HCT116 (cell line): ENCODE data around the gene DNAJC16. TPM values are rescaled to one million over a fixed set of nuclear protein-coding genes. Genes with fewer than 3 reads are reported as not detected.
A peak's percentile ranks its signal among the peaks of the same experiment; 100 is the strongest.

Source experiments
- ATAC-seq: fragments of 200-7000 bp; cut with Tn5 transposase; 2 replicates; pipeline ENCODE4 v1.9.1; 2020; ENCODE audit warnings: mild to moderate bottlenecking, moderate library complexity
- BruUV-seq: library from RNA; stranded (reverse); fragments of 400-500 nt; replicated peaks from 2 replicates; lab custom pipeline; 2021; lab: Mats Ljungman, UMichigan
- CTCF ChIA-PET: fragments of 300-600 bp; sonication (Branson Sonifier 250); formaldehyde crosslinking; loops from one replicate; lab custom pipeline; 2021; ENCODE audit warnings: antibody characterized with exemption; lab: Charles Lee
- POLR2A ChIA-PET: fragments of 300-600, 350-600 bp; sonication (Branson Sonifier 250); formaldehyde crosslinking; loops from one replicate; lab custom pipeline; 2021; ENCODE audit warnings: antibody characterized with exemption; lab: Charles Lee
- RAD21 ChIA-PET, 2 experiments: fragments of 300-600 bp; sonication (Branson Sonifier 250); formaldehyde crosslinking; loops; one replicate each; lab custom pipeline; 2023; ENCODE audit warnings: low total read pairs in 2 of 2; ENCODE audit not compliant: uncharacterized antibody in 2 of 2, unreplicated experiment in 2 of 2, low non-redundant PET in 1 of 2; lab: Charles Lee
- DNase-seq: peaks from one replicate; pipeline ENCODE4 v3.0.0-alpha.2; 2010; ENCODE audit warnings: low read depth, low spot score
- H2AFZ ChIP-seq: fragments of 200-600 bp; shearing (Covaris generic), sonication (generic); 2 replicates; pipeline ENCODE4 v1.6.1; 2017; ENCODE audit warnings: low read depth, mixed run types, mixed read lengths, antibody characterized with exemption, low read length; ENCODE audit not compliant: poor library complexity, severe bottlenecking
- H3K27ac ChIP-seq: 2 replicates; pipeline ENCODE4 v1.5.1; 2012; ENCODE audit warnings: low read depth, low read length
- H3K27me3 ChIP-seq: fragments of 200-600 bp; sonication (generic); 2 replicates; pipeline ENCODE4 v1.6.1; 2016; ENCODE audit warnings: mixed run types, low read length, mixed read lengths; ENCODE audit not compliant: insufficient read depth
- H3K36me3 ChIP-seq, 2 experiments: fragments of 200-500 bp in 1 of 2; fragments of 200-600 bp in 1 of 2; sonication (Bioruptor generic) in 1 of 2; sonication (generic) in 1 of 2; 2 replicates each; pipeline versions ENCODE4 v1.5.1 to v1.6.1; 2014 to 2016; ENCODE audit warnings: low read length in 2 of 2, inconsistent platforms in 1 of 2, mixed read lengths in 1 of 2, mixed run types in 1 of 2; ENCODE audit not compliant: insufficient read depth in 2 of 2, control insufficient read depth in 1 of 2
- H3K4me1 ChIP-seq, 2 experiments: fragments of 200-600 bp in 1 of 2; sonication (generic) in 1 of 2; 2 replicates each; pipeline versions ENCODE4 v1.5.1 to v1.6.1; 2012 to 2017; ENCODE audit warnings: low read length in 2 of 2, inconsistent platforms in 1 of 2, mild to moderate bottlenecking in 1 of 2, mixed read lengths in 1 of 2, mixed run types in 1 of 2, moderate library complexity in 1 of 2; ENCODE audit not compliant: insufficient read depth in 2 of 2, control insufficient read depth in 1 of 2
- H3K4me2 ChIP-seq: fragments of 200-600 bp; sonication (generic); 2 replicates; pipeline ENCODE4 v1.6.1; 2017; ENCODE audit warnings: mixed run types, low read length, mixed read lengths
- H3K4me3 ChIP-seq, 2 experiments: fragments of 200-600 bp in 1 of 2; sonication (generic) in 1 of 2; replicated peaks in 1 of 2; 2 replicates each; pipeline ENCODE4 v1.5.1; 2011 to 2016; ENCODE audit warnings: low read length in 2 of 2, control low read depth in 1 of 2, low read depth in 1 of 2, mild to moderate bottlenecking in 1 of 2, mixed read lengths in 1 of 2, mixed run types in 1 of 2
- H3K79me2 ChIP-seq: fragments of 200-600 bp; sonication (generic); 2 replicates; pipeline ENCODE4 v1.6.1; 2017; ENCODE audit warnings: mild to moderate bottlenecking, mixed run types, low read length, moderate library complexity, mixed read lengths; ENCODE audit not compliant: insufficient read depth
- H3K9ac ChIP-seq: fragments of 200-600 bp; sonication (generic); 2 replicates; pipeline ENCODE4 v1.6.1; 2016; ENCODE audit warnings: low read length, mixed read lengths
- H3K9me2 ChIP-seq: fragments of 200-600 bp; sonication (generic), shearing (Covaris generic); 2 replicates; pipeline ENCODE4 v1.6.1; 2017; ENCODE audit warnings: mixed run types, mild to moderate bottlenecking, moderate library complexity; ENCODE audit not compliant: insufficient read depth
- H3K9me3 ChIP-seq, 2 experiments: fragments of 200-500 bp in 1 of 2; fragments of 200-600 bp in 1 of 2; sonication (Bioruptor generic) in 1 of 2; sonication (generic) in 1 of 2; 2 replicates each; pipeline ENCODE4 v1.6.1; 2014 to 2017; ENCODE audit warnings: low read length in 2 of 2, mixed read lengths in 2 of 2, inconsistent platforms in 1 of 2, low read depth in 1 of 2, mild to moderate bottlenecking in 1 of 2, mixed run types in 1 of 2, moderate library complexity in 1 of 2; ENCODE audit not compliant: control insufficient read depth in 1 of 2, insufficient read depth in 1 of 2
- H4K20me1 ChIP-seq: fragments of 200-600 bp; sonication (generic), shearing (Covaris generic); 2 replicates; pipeline ENCODE4 v1.6.1; 2017; ENCODE audit warnings: mixed run types, mild to moderate bottlenecking, moderate library complexity; ENCODE audit not compliant: insufficient read depth
- CEBPB ChIP-seq: IDR thresholded peaks from 2 replicates; pipeline ENCODE4 v1.6.1; 2012; ENCODE audit warnings: low read depth
- EZH2 ChIP-seq: fragments of 200-600 bp; sonication (generic); IDR thresholded peaks from 2 replicates; pipeline ENCODE4 v1.6.1; 2017; ENCODE audit warnings: antibody characterized with exemption, mixed run types
- JUND ChIP-seq: IDR thresholded peaks from 2 replicates; pipeline ENCODE4 v1.6.1; 2012
- POLR2A ChIP-seq: IDR thresholded peaks from 2 replicates; pipeline ENCODE4 v1.7.0; 2011; ENCODE audit warnings: borderline replicate concordance; ENCODE audit not compliant: insufficient read depth, insufficient read length; ENCODE audit errors: extremely low read depth
- POLR2AphosphoS5 ChIP-seq: IDR thresholded peaks from 2 replicates; pipeline ENCODE4 v1.6.1; 2011; ENCODE audit warnings: mild to moderate bottlenecking, low read depth, low read length, moderate library complexity
- RAD21 ChIP-seq: IDR thresholded peaks from 2 replicates; pipeline ENCODE4 v1.6.1; 2012; ENCODE audit warnings: low read depth, mild to moderate bottlenecking
- TCF7L2 ChIP-seq: IDR thresholded peaks from 2 replicates; pipeline ENCODE4 v1.7.0; 2011; ENCODE audit warnings: borderline replicate concordance, inconsistent platforms; ENCODE audit not compliant: insufficient read depth, insufficient read length; ENCODE audit errors: extremely low read depth
- ZFX ChIP-seq: fragments of 450-650 bp; IDR thresholded peaks from 2 replicates; pipeline ENCODE4 v1.6.1; 2017
- ZNF274 ChIP-seq: fragments of 200-500 bp; sonication (Bioruptor generic); IDR thresholded peaks from 2 replicates; pipeline ENCODE4 v1.6.1; 2014; ENCODE audit warnings: mild to moderate bottlenecking, low read depth, low read length, inconsistent platforms
- intact Hi-C: fragments of 100-400 bp; cut with micrococcal nuclease; formaldehyde crosslinking; loops from 2 replicates; pipeline ENCODE4 v1.10.0; 2022
- total RNA-seq: library from RNA; stranded (reverse); gene quantifications from one replicate; pipeline ENCODE4 v1.2.1, GENCODE V29; 2021; ENCODE audit not compliant: unreplicated experiment
- TF ChIP-seq, protein P1 (sequence below): IDR thresholded peaks from 2 replicates; pipeline ENCODE4 v1.6.1; 2012
- TF ChIP-seq, protein P2 (sequence below), 3 experiments: fragments of 200-600 bp in 1 of 3; sonication (generic) in 1 of 3; IDR thresholded peaks in 2 of 3; conservative IDR thresholded peaks in 1 of 3; 2 replicates each; pipeline ENCODE4 v1.5.1; 2012 to 2017; ENCODE audit warnings: low read depth in 2 of 3, low read length in 2 of 3, antibody characterized with exemption in 1 of 3, borderline replicate concordance in 1 of 3, control low read depth in 1 of 3, mild to moderate bottlenecking in 1 of 3, mixed read lengths in 1 of 3, mixed run types in 1 of 3, moderate library complexity in 1 of 3; ENCODE audit not compliant: insufficient read depth in 1 of 3
- TF ChIP-seq, protein P3 (sequence below): IDR thresholded peaks from 2 replicates; pipeline ENCODE4 v1.6.1; 2012; ENCODE audit warnings: low read depth

DNAJC16 gene
- total RNA-seq, 1 experiment from 2014 or later, result 20.6 TPM

DNA sequence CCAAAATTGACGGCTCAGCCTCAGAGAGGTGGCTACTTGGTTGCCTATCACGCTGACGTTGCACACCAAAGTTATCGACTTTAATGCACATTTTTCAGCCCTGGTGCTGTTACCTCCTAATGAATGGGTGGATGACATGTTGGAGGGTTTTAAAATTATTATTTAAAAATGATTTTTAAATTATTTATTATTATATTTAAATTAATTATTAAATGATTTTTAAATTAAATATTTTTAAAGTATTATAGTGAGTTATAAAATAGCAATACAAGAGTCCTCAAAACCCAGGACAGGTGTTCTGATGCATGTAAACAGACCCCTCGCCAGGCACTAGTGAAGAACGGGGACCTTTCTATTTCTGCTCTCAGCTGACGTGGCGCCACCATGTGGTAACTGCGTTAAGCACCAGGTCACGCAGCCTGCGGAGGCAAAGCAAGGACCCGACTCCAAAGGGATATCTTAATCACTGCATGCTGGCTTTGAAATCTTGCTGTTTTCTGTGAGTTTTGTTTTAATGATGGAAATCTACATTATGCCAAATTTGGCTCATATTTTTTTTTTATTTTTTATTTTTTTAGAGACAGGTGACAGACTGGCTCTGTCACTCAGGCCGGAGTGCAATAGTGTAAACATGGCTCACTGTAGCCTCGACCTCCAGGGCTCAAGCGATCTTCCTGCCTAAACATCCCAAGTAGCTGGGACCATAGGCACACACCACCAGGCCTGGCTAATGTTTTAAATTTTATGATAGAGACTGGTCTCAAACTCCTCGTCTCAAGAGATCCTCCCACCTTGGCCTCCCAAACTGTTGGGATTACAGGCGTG is 25.2 kb upstream of the DNAJC16 start:
- intact Hi-C loops, result loop anchor here (1.0 kb wide), 1 partner anchor 178 kb away; no protein-coding TSS in a partner anchor
- Histone ChIP-seq H2AFZ (no peak overlapping the region), H3K9me3 (no peaks in the 10 kb centered on the region), H3K9me2 (no peaks in the 10 kb centered on the region), H4K20me1 (no peaks in the 10 kb centered on the region), H3K27ac (no peak overlapping the region), H3K4me1 (no peaks in the 10 kb centered on the region), H3K36me3 (no peaks in the 10 kb centered on the region), H3K4me2 (no peak overlapping the region), H3K79me2 (no peaks in the 10 kb centered on the region), H3K9ac (no peak overlapping the region), H3K4me3 (no peak overlapping the region), H3K27me3 (no peaks in the 10 kb centered on the region)
- DNase-seq, result peak; percentile 16
- BruUV-seq, result no TSS peak
- CTCF ChIA-PET, result no interaction called here
- peak; percentile 98 for ATAC-seq
- RAD21 ChIA-PET, result no interaction called here
- TF ChIP-seq ZNF274 (no peak), POLR2AphosphoS5 (no peak), POLR2A (no peak), CEBPB (no peak), TCF7L2 (no peak), ZFX (no peak), RAD21 (peak; percentile 73), JUND (no peak), EZH2 (no peak)
- TF ChIP-seq, protein P1, sequence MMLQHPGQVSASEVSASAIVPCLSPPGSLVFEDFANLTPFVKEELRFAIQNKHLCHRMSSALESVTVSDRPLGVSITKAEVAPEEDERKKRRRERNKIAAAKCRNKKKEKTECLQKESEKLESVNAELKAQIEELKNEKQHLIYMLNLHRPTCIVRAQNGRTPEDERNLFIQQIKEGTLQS, result no peak
- TF ChIP-seq, protein P2, sequence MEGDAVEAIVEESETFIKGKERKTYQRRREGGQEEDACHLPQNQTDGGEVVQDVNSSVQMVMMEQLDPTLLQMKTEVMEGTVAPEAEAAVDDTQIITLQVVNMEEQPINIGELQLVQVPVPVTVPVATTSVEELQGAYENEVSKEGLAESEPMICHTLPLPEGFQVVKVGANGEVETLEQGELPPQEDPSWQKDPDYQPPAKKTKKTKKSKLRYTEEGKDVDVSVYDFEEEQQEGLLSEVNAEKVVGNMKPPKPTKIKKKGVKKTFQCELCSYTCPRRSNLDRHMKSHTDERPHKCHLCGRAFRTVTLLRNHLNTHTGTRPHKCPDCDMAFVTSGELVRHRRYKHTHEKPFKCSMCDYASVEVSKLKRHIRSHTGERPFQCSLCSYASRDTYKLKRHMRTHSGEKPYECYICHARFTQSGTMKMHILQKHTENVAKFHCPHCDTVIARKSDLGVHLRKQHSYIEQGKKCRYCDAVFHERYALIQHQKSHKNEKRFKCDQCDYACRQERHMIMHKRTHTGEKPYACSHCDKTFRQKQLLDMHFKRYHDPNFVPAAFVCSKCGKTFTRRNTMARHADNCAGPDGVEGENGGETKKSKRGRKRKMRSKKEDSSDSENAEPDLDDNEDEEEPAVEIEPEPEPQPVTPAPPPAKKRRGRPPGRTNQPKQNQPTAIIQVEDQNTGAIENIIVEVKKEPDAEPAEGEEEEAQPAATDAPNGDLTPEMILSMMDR (IDR thresholded peaks at IDR 0.05 in 2 of 3, conservative IDR thresholded peaks at IDR 0.05 in 1 of 3; ENCODE audit: borderline replicate concordance in 1 of 3, insufficient read depth in 1 of 3, low read depth in 2 of 3, low read length in 2 of 3), result peak; percentile 60 to 94 (median 80); a peak in 5 of 6 replicates
- TF ChIP-seq, protein P3, sequence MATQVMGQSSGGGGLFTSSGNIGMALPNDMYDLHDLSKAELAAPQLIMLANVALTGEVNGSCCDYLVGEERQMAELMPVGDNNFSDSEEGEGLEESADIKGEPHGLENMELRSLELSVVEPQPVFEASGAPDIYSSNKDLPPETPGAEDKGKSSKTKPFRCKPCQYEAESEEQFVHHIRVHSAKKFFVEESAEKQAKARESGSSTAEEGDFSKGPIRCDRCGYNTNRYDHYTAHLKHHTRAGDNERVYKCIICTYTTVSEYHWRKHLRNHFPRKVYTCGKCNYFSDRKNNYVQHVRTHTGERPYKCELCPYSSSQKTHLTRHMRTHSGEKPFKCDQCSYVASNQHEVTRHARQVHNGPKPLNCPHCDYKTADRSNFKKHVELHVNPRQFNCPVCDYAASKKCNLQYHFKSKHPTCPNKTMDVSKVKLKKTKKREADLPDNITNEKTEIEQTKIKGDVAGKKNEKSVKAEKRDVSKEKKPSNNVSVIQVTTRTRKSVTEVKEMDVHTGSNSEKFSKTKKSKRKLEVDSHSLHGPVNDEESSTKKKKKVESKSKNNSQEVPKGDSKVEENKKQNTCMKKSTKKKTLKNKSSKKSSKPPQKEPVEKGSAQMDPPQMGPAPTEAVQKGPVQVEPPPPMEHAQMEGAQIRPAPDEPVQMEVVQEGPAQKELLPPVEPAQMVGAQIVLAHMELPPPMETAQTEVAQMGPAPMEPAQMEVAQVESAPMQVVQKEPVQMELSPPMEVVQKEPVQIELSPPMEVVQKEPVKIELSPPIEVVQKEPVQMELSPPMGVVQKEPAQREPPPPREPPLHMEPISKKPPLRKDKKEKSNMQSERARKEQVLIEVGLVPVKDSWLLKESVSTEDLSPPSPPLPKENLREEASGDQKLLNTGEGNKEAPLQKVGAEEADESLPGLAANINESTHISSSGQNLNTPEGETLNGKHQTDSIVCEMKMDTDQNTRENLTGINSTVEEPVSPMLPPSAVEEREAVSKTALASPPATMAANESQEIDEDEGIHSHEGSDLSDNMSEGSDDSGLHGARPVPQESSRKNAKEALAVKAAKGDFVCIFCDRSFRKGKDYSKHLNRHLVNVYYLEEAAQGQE, result no peak
- POLR2A ChIA-PET, result no interaction called here
